GM21381 (cell line): ENCODE measurements around the gene USF1.
"Not testable (repeated sequence)": the region's sequence is repeated elsewhere in the genome, so short reads cannot be mapped to it uniquely, and the experiment has no call there.

Experiments
- ATAC-seq: cut with Tn5 transposase; IDR thresholded peaks from one replicate; pipeline ENCODE4 v1.9.1; 2021; ENCODE audit warnings: mild to moderate bottlenecking, moderate library complexity; ENCODE audit not compliant: unreplicated experiment

The USF1 gene

DNA sequence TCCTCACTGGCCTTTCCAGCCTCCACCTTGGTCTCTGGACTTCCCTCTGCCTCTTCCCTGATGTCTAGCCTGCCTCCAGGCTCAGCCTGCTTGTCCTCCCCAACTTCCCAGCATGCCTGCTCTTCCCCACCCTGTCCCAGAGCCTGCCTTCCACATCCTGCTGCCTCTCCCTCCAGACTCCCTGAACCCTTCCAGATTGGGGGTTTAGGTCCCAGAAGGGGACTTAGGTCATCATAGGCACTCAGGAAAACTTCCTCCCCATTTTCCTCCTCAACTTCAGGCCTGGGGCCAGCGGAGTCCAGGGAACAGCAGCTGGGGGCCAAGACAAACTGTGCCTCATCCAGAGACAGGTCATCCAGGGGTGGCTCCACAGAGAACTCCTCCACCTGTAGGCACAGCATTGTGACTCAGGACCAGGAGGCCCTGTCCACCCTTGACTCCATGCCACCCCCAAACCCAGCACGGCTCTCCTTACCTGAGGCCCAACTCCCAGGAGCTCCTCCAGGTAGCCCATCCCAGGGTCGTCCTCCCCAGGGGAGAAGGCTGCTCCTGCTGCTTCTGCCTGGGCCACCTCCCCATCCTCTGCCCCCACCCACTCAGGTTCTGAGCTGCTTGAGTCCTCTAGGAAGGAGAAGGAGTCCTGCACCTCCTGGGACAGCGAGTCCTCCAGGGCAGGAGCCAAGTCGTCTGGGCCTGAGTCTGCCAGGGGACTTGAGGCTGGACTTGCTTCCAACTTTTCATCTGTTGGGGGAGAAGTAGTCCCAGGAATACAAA, 3.4 kb upstream of the USF1 start:
- ATAC-seq = no peak

DNA sequence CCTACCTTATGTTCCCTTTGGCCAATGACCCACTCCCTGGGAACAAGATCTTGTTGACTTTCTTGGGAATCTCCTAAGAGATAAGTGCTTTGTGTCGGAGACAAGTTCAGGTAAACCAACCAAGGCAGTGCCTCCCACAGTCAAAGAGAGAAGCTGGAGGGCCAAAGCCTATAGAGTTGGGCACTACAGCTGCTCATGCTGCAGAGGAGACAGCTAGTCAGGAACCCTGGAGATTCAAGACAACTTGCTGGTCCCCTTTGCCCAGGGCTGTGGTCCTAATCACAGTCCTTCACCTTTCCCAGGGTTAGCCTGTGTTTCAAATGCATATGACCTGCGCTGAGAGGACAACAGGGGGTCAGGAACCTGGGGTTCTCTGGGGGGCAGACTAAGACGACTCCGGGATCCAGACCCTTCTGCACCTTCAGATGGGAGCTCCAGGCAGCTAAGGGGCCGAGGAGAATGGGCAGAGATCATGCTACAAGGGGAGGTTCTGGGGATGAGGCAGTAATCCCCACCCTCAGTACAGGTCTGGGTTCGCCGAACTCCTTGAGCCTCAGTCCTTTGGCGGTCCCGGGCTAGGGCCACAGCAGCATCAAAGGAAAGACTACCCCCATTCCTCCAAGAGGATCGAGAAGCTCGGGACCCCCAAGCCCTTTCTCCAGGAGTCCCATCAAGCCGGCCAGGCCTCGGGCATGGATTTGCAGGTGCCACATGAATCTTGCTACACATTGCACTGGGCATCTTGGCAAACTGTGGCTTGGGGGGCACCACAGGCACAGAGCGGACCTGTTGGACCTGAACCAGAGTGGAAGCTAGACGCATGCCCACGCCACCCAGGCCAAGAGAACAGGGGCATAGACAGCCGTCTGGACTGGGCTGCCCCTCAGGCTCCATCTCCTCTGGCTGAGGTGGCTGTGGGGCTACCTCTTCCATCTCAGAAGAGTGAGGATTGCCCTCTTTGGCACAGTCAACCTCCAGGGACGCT, 2.0 kb upstream of the USF1 start:
- ATAC-seq = no peak

DNA sequence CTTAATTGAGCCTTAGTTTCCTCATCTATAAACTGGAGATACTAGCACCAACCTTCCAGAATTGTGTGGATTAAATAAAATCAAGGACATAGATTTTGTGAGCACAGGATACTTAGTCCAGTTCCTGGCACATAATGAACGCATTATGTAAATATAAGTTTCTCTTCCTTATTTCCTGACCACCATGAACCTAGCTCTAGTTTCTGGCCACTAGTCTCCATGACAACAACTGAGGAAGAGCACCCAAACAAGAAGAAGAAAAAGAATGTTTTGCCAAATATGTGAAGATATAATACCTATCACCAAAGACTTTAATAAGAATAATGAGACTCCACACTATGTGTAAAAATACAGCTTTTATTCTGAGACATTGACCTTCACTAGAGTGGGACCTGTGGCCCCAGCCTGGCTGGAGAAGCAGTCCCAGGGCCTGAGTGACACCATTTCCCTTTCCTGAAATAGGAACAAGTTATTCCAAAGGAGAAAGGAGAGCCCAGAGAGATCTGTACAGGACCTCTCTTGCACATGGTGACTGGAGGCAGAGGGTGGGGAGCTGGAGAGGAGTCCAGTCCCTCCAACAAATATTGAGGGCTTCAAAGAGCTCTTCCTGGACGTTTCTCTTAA, 940 bp upstream of the USF1 start:
- ATAC-seq = peak; percentile 42

DNA sequence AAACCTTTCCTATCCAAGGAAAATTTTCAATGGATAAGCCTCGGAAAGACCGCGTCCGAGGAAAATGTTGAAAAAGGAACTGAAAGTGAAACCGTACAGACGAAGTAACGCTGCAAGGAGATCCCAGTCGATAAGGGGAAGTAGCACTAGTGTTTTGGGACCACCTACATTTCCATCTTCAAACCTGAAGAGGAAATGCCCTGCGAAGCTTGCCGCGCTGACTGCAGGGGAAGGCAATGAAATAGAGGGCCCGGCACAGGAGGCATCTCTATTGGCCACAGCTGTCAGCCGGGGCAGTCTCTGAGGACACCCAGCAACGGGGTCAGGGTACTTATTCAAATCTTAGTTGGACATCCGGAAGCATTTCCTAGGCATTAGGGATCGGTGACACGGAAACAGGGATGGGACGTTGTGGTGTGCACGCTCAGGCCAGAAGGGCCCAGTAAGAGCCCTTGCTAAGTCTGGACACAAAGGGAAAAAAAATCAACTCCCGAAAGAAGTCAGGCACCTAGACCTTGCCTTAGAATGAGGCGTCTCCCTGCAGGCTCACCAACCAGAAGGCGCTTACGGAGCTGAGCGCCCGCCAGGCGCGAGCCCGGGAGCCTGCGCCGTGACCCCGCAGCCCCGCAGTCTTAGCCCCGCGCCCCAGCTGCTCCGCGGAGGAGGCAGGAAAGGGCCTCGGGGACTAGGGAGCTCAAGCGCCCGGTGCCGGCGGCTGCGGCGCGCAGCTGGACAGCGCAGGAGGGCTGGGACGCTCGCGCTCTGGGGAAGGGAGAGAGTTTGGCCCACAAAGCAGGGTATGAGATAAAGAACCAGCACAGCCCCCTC, 655 bp downstream of the USF1 start:
- ATAC-seq = peak; percentile 38

DNA sequence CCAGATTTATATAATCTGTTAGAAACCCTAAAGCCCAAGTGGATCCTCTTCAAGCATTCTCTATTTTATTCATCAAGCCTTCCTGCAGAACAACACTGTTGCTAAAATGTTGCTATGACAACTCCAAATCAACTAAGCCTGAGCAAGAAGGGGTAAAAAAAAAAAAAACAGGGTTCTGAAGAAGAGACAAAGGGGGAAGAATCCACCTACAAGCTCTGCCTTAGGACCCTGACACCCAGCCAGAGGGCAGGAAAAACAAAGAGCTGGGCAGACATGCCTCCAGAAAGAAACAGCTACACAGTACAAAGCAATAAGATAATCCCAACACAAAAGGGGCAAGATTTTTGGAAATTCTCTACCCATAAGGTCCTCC, 1.3 kb downstream of the USF1 start:
- ATAC-seq = no peak

DNA sequence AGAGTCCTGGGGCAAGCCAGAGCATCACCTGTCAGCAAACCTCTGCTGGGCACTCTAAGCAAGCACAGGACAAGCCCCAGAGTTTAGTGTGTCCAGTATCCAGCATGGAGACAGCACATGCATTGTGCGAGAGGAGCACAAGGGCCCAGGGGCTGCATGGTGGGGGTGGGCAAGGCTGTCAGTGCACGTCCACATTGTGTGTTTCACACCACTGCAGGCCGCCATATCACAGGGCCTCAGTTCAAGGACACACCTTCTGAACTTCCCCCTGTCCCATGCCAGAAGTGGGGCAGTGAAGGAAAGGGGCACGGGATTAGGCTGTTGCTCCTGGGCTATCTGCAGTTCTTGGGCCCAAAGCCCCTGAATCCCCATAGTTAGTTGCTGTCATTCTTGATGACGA, 6.2 kb downstream of the USF1 start:
- ATAC-seq = no peak

DNA sequence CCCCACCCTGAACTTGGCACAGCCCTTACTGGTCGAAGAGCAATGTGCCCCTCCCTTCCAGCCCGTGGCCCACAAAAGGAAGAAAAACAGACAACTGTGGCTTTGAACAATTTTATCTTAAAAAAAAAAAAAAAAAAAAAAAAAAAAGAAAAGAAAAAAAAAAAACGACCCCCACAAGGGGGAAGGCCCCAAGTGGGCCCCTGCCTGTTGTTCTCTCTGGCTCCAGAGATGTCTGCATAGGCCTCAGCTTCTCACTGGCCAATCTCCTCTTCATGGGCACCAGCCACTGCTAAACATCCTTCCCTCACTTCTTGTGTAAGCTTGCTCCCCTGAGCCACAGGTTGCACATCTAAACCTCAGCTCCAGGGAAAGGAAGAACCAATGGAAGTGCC, 6.6 kb downstream of the USF1 start:
- no peak for ATAC-seq

DNA sequence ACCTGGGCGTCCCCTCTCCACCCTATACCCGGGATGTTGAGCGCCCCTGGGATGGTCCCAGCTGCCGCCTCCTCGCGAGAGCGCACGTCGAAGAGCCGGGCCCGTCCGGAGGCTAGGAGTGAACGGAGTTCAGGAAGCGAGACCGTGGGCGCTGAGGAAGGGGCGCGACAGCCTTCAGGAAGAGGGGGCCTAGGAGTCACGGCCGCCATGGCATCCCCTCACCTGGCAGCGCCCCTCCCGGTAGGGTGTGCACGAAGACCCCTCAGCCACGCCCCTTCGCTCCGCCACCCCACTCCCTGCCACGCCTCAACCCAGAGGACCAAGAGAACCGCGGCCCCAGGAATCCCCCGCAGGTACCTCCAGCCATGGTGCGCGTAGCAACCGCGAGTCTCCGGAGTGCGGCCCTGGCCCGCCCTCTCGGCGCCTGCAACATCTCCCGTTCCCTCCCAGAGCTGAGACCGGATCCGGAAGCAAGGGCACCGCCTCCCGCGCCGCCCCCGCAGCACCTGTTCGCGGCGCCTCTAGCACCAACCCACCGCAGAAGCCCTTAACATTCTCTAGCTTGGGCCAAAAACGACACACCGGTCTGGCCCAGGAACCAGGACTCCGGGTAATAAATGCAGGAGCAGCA, 7.1 kb downstream of the USF1 start, which contains the start of gene TSTD1:
TSS of gene TSTD1 (minus strand) at position 442 of the 631 bp plus-strand sequence. CDS start at position 367, 75 bp downstream.
- peak; percentile 74 for ATAC-seq

DNA sequence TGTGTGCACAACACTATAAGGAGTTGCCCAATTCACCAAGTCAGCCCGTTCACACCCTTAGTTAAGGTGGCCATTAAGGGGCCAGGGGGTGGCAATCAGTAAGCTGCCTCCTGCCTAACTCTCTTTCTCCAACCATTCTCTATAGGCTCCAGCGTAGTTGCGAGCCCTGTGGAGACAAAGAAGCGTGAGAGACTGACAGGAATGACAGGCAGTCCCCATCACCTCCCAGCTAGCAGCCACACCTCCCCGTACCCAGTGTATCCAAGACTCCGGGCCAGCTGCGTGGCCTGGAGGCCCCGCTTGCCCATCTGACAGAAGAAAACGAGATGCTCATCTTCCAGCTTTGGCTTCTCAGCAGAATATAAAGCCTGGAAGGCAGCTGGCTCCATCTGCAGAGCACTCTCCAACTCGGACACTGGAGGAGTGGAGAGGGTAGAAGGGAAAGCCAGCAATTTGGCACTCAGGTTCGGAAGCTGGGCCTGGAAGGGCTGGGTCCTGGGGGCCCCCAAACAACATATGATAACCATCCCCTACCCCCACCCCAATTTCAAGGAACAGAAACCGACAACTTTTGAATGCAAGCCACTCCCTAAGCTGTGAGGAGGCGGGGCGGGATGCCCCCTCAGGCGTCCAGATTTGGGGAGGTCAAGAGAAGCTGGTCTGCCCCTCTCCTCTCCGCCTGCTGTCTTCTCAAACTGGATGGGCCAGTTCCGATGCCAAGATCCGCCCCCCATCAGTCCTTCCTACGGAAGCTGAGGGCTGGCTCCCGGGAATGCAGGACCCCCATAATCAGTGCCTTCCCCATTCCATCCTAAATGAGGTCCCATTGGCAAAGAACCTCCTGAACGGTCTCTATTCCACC, 7.9 kb downstream of the USF1 start:
- no peak for ATAC-seq

DNA sequence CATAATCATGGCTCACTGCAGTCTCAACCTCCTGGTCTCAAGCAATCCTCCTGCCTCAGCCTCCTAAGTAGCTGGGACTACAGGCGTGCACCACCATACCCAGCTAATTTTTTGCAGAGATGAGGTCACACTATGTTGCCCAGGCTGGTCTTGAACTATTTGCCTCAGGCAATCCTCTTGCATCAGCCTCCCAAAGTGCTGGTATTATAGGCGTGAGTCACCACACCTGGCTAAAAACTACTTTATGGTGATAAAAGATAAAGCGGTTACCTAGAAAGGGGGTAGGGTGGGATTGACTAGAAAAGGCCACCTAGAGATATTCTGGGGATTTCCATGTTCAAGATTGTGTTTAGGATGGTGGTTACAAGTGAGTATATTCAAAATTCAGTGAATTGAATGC, 12.0 kb downstream of the USF1 start:
- ATAC-seq = no peak

DNA sequence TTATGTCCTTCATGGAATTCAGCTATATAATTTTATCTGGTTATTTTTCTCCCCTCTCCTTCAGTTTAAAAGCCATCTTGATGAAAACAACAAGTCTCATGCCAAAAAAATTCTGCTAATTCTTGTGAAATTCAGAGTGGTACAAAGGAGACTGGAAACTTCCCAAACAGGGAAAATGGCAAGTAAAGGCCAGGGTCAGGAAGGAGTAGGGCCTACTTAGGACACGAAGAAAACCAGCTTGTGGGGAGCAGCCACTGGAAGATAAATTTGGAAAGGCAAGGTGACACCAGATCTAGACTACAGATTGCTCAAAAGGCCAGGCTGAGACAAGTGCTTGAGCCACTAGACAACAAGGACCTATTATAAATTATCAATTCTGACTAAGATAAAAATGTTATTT, 13.4 kb downstream of the USF1 start:
- no peak for ATAC-seq

DNA sequence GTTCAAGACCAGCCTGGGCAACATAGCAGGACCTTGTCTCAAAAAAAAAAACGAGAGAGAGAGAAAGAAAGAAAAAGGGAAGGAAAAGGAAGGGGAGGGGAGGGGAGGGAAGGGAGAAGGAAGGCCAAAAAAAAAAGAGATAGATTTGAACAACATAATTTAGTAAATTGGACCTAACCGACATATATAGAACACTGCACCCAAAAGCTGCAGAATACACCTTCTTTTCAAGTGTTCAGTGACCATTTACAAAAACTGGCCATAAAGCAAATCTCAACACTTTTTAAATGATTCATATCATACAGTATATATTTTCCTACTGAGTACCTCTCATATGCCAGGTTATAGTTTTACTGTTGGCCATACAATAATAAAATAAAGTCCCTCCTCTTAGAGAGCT, 13.9 kb downstream of the USF1 start:
- ATAC-seq = no peak

DNA sequence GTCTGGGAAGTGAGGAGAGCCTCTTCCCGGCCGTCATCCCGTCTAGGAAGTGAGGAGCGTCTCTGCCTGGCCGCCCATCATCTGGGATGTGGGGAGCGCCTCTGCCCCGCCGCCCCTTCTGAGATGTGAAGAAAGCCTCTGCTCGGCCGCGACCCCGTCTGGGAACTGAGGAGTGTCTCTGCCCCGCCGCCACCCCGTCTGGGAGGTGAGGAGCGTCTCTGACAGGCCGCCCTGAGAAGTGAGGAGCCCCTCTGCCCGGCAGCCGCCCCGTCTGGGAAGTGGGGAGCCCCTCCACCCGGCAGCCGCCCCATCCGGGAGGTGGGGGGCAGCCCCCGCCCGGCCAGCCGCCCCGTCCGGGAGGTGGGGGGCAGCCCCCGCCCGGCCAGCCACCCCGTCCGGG, 16.3 kb downstream of the USF1 start:
- not testable (repeated sequence) for ATAC-seq

DNA sequence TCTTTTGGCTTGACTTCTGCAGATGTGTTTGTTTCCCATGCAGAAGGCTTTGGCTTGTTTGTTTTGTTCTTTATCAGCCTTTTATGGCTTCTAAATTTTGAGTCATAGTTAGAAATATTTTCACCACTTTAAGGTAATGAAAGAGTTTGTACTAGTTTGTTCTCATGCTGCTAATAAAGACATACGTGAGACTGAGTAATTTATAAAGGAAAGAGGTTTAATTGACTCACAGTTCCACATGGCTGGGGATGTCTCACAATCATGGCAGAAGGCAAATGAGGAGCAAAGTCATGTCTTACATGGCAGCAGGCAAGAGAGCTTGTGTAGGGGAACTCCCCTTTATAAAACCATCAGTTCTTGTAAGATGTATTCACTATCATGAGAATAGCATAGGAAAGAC, 18.8 kb downstream of the USF1 start:
- ATAC-seq = not testable (repeated sequence)

DNA sequence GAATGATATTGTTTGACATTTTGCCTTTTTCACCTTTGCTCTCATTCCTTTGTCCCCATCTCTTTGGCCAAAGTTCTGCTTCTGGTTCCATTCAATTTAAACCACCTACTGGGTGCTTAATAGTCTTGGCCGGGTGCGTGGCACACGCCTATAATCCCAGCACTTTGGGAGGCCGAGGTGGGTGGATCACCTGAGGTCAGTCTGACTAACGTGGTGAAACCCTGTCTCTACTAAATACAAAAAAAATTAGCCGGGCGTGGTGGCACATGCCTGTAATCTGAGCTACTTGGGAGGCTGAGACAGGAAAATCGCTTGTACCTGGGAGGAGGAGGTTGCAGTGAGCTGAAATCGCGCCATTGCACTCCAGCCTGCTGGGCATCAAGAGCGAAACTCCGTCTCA, 23.3 kb downstream of the USF1 start:
- not testable (repeated sequence) for ATAC-seq

DNA sequence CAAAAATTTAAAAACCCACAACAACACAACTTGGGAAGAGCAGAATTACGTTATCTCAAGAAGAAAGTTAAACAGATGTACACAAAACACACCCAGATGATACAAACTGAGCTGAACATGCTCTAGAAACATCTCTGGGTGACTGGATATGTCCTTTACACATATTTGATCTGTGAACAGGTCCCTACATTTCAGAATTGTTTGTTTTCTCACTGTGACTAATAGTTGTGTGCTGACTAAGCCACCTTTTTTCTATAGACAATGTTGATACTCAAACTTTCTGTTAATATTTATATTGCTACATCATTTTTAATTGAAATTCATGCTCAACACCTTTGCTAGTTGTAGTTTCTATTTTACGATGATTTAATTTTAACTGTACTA, 23.8 kb downstream of the USF1 start:
- no peak for ATAC-seq

DNA sequence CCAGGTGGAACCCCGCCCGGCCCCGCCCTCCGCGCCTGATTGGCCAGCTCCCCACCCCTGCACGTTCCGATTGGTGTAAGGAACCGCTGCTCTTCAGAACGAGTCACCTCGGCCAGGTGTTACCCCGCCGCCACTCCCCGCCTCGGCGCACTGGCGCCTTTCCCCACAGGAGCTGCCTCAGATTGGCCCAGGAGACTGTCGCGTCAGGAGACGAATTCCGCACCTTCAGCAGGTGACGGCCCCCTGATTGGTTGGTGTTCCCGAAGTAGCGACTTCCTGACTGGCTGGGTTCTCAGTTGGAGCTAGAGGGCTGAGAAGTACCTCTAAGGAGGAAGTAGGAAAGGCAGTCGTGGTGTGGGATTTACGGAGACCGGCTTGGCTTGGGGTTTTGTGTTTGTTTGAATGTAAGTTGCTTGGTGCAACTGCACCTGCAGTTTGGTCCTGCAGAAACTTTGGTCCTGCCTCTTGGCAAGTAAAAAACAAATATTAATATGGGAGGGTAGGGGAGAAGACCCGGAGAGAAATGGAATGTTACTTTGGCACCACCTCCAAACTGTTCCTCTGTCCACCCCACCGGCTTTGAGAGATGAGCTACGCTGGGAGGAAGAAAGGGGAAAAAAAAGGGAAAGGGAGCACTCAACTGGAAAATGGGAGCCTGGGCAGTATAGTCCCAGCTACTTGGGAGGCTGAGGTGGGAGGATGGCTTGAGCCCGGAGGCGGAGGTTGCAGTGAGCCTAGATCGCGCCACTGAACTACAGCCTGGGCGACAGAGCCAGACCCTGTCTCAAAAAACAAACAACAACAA, 24.4 kb downstream of the USF1 start:
- peak; percentile 85 for ATAC-seq

DNA sequence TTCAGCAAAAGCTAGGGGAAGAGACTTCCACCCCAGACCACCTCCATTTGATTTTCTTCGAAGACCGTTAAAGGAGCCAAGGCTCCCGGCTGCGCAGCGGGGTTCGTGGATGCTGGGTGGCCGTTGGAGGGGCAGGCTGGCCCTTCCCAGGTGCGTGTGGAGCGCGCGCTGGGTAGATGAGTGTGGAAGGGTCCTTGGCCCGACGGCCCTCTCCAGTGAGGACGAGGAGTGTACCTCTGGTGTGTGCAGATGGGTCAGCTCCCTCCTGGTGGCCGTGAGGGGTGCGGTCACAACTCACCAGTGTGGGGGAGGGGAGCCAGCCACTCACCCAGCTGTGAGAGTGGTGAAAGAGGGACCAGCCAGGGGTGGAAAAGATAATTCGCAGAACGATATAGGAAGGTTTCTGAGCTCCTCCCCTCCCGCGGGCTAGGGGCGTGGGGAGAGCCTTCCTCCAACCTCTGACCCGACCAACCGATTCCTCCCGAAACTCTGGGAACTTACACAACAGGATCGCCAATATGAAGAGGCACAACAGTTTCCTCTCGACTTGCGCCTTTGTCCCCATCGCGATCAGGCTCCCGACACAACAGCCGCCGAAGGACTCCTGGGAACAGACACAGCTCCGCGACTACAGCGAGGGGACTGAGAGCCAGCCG, 25.1 kb downstream of the USF1 start, which contains the start of gene F11R:
TSS of gene F11R (minus strand) at position 644 of the 656 bp plus-strand sequence. CDS start at position 565, 79 bp downstream.
- ATAC-seq = peak; percentile 31
